ENCODE data around the gene FAM200C. TPM values are rescaled to one million over a fixed set of nuclear protein-coding genes. Genes with fewer than 3 reads are reported as not detected.

Gene FAM200C
- total and polyA plus RNA-seq, 2 of the 13 experiments (the other 11 are each of a cell fraction or from before 2014, with no cell fraction given): 3.2 to 4.7 TPM

DNA sequence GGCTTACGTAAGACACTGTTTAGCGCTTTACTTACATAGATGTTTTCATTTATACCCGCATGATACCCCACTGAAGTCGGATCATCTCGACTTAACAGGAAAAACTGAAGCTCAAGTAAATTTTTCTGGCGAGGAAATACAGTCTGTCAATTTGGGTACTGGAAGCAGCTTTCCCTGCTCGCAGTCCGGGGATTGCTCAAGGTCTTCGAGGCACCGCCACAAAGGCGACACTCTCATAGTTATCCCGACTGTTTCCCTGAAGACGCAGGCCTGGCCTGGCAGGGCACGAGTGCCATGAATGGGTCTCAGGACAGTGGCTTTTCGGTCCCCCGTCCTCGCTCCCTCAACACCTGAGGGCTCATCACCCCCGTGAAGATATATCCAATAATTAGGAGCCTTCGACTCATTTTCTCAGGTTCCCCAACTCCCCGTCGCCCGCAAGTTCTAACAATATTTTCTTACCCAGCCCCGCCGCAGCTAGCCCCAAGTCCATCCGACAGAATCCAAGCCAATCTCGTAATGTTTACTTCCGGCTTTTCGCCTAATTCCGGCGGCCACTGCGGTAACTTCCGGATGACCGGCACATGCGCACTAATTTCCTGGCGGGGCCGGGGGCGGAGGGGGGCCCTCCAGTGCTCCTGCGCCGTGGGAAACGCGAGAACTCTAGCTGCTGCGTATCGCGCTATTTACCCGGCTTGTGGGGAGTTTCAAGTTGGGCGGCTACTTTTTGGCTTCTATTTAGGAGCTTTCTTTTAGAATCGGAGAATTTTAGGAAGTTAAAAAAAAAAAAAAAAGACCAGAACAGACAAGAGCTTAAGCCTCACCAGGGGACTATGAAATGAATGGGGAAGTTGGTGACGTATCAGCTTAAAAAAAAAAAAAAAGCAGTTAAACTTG is 19.0 kb upstream of the FAM200C start, which contains the start of gene SLU7 (continued):
- TF ChIP-seq ZBTB38 (CRISPR knock-in tag; IDR thresholded peaks at IDR 0.05) (no peak), HES4 (CRISPR knock-in tag; IDR thresholded peaks at IDR 0.05; ENCODE audit: borderline replicate concordance) (no peak), ZSCAN29 (CRISPR knock-in tag; conservative IDR thresholded peaks at IDR 0.05) (no peak), NCOA2 (CRISPR knock-in tag; IDR thresholded peaks at IDR 0.05) (no peak), RBM22 (optimal IDR thresholded peaks at IDR 0.05; ENCODE audit: low read length) (no peak), PITX1 (CRISPR knock-in tag; IDR thresholded peaks at IDR 0.05) (no peak), CCAR2 (optimal IDR thresholded peaks at IDR 0.05; ENCODE audit: low read depth, low read length) (no peak), NR2F1 (CRISPR knock-in tag; IDR thresholded peaks at IDR 0.05) (no peak), ZNF350 (CRISPR knock-in tag; IDR thresholded peaks at IDR 0.05; ENCODE audit: borderline replicate concordance, low read depth) (peak; percentile 49; the same call in 1 of the 2 replicates), SMYD3 (CRISPR knock-in tag; IDR thresholded peaks at IDR 0.05) (no peak), IRX3 (CRISPR knock-in tag; IDR thresholded peaks at IDR 0.05; ENCODE audit: borderline replicate concordance, low read depth) (no peak), PTBP1 (IDR thresholded peaks at IDR 0.05; ENCODE audit: low read depth, low read length, poor library complexity, severe bottlenecking) (no peak), GATA4 (IDR thresholded peaks at IDR 0.05; ENCODE audit: borderline replicate concordance, low read depth) (no peak), ZNF496 (CRISPR knock-in tag; IDR thresholded peaks at IDR 0.05; ENCODE audit: insufficient replicate concordance) (no peak), ZNF260 (CRISPR knock-in tag; IDR thresholded peaks at IDR 0.05; ENCODE audit: borderline replicate concordance, low read depth) (no peak), AGO1 (IDR thresholded peaks at IDR 0.05; ENCODE audit: low read depth, low read length, poor library complexity, severe bottlenecking) (no peak)
- TF ChIP-seq, protein P1, sequence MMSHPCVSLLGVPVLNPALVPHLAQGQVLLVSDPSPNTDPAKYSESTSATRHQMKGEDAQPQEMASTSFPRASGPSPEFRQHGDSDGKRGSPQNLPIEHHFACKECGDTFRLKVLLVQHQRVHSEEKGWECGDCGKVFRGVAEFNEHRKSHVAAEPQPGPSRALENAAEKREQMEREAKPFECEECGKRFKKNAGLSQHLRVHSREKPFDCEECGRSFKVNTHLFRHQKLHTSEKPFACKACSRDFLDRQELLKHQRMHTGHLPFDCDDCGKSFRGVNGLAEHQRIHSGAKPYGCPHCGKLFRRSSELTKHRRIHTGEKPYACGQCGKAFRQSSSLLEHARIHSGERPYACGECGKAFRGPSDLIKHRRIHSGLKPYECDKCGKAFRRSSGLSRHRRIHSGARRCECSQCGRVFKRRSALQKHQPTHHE (CRISPR knock-in tag; IDR thresholded peaks at IDR 0.05; ENCODE audit: borderline replicate concordance): no peak
- TF ChIP-seq, protein P2, sequence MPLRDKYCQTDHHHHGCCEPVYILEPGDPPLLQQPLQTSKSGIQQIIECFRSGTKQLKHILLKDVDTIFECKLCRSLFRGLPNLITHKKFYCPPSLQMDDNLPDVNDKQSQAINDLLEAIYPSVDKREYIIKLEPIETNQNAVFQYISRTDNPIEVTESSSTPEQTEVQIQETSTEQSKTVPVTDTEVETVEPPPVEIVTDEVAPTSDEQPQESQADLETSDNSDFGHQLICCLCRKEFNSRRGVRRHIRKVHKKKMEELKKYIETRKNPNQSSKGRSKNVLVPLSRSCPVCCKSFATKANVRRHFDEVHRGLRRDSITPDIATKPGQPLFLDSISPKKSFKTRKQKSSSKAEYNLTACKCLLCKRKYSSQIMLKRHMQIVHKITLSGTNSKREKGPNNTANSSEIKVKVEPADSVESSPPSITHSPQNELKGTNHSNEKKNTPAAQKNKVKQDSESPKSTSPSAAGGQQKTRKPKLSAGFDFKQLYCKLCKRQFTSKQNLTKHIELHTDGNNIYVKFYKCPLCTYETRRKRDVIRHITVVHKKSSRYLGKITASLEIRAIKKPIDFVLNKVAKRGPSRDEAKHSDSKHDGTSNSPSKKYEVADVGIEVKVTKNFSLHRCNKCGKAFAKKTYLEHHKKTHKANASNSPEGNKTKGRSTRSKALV (CRISPR knock-in tag; IDR thresholded peaks at IDR 0.05): no peak
- TF ChIP-seq, protein P3, sequence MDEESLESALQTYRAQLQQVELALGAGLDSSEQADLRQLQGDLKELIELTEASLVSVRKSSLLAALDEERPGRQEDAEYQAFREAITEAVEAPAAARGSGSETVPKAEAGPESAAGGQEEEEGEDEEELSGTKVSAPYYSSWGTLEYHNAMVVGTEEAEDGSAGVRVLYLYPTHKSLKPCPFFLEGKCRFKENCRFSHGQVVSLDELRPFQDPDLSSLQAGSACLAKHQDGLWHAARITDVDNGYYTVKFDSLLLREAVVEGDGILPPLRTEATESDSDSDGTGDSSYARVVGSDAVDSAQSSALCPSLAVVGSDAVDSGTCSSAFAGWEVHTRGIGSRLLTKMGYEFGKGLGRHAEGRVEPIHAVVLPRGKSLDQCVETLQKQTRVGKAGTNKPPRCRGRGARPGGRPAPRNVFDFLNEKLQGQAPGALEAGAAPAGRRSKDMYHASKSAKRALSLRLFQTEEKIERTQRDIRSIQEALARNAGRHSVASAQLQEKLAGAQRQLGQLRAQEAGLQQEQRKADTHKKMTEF (CRISPR knock-in tag; IDR thresholded peaks at IDR 0.05): no peak; the same call in 1 of the 2 replicates
- TF ChIP-seq, protein P4, sequence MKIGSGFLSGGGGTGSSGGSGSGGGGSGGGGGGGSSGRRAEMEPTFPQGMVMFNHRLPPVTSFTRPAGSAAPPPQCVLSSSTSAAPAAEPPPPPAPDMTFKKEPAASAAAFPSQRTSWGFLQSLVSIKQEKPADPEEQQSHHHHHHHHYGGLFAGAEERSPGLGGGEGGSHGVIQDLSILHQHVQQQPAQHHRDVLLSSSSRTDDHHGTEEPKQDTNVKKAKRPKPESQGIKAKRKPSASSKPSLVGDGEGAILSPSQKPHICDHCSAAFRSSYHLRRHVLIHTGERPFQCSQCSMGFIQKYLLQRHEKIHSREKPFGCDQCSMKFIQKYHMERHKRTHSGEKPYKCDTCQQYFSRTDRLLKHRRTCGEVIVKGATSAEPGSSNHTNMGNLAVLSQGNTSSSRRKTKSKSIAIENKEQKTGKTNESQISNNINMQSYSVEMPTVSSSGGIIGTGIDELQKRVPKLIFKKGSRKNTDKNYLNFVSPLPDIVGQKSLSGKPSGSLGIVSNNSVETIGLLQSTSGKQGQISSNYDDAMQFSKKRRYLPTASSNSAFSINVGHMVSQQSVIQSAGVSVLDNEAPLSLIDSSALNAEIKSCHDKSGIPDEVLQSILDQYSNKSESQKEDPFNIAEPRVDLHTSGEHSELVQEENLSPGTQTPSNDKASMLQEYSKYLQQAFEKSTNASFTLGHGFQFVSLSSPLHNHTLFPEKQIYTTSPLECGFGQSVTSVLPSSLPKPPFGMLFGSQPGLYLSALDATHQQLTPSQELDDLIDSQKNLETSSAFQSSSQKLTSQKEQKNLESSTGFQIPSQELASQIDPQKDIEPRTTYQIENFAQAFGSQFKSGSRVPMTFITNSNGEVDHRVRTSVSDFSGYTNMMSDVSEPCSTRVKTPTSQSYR (CRISPR knock-in tag; IDR thresholded peaks at IDR 0.05; ENCODE audit: borderline replicate concordance): no peak

Data from HepG2 (cell line).